ENCODE results near the gene THEMIS2. TPM values are rescaled to one million over a fixed set of nuclear protein-coding genes. Genes with fewer than 3 reads are reported as not detected.

THEMIS2 gene
- total RNA-seq, 2 donors from 2014 or later, result 6.8 to 12.6 TPM

GRCh38 chr1:27831568-27832410 is 40.6 kb upstream of the THEMIS2 start:
- H3K27ac ChIP-seq, result no peak overlapping the region
- no peaks in the 10 kb centered on the region for H3K27me3 ChIP-seq
- peak overlapping the region in 1 of 2 donors; percentile 94 for H3K9ac ChIP-seq (ENCODE audit: low read depth in 2 of 2, low read length in 2 of 2)
- intact Hi-C loops (cut with DNase I), result no loop called here
- no peaks in the 10 kb centered on the region for H3K9me3 ChIP-seq
- DNase-seq, result no peak
- peak overlapping the region; percentile 100 for H3K4me3 ChIP-seq
- no peak for TF ChIP-seq CTCF (IDR thresholded peaks at IDR 0.05)
- peaks cover 8% of the 10 kb centered on the region for H3K4me1 ChIP-seq
- no peaks in the 10 kb centered on the region for H3K36me3 ChIP-seq

- Histone ChIP-seq H3K36me3 (no peaks in the 10 kb centered on the region), H3K4me3 (no peak overlapping the region), H3K4me1 (peaks cover 8% of the 10 kb centered on the region), H3K27ac (no peak overlapping the region), H3K9ac (ENCODE audit: low read depth in 2 of 2, low read length in 2 of 2) (no peak overlapping the region), H3K9me3 (no peaks in the 10 kb centered on the region), H3K27me3 (no peaks in the 10 kb centered on the region)
- intact Hi-C loops (cut with DNase I), result no loop called here
- DNase-seq, result no peak
- no peak for TF ChIP-seq CTCF (IDR thresholded peaks at IDR 0.05)
Measured at GRCh38 chr1:27832762-27833161, 39.6 kb upstream of the THEMIS2 start.

GRCh38 chr1:27833470-27833869 is 38.9 kb upstream of the THEMIS2 start:
- H3K4me3 ChIP-seq, result no peak overlapping the region
- H3K9ac ChIP-seq (ENCODE audit: low read depth in 2 of 2, low read length in 2 of 2), result no peak overlapping the region
- H3K27ac ChIP-seq, result no peak overlapping the region
- H3K36me3 ChIP-seq, result no peaks in the 10 kb centered on the region
- peaks cover 8% of the 10 kb centered on the region for H3K4me1 ChIP-seq
- no peaks in the 10 kb centered on the region for H3K27me3 ChIP-seq
- intact Hi-C loops (cut with DNase I), result no loop called here
- TF ChIP-seq CTCF (IDR thresholded peaks at IDR 0.05), result no peak
- DNase-seq, result no peak
- H3K9me3 ChIP-seq, result no peaks in the 10 kb centered on the region

- H3K36me3 ChIP-seq, result peaks cover 9% of the 10 kb centered on the region
- intact Hi-C loops (cut with DNase I), result no loop called here
- no peak overlapping the region for H3K27ac ChIP-seq
- H3K4me1 ChIP-seq, result peaks cover 8% of the 10 kb centered on the region
- no peak for DNase-seq
- H3K9ac ChIP-seq (ENCODE audit: low read depth in 2 of 2, low read length in 2 of 2), result no peak overlapping the region
- no peaks in the 10 kb centered on the region for H3K27me3 ChIP-seq
- no peak overlapping the region for H3K4me3 ChIP-seq
- no peaks in the 10 kb centered on the region for H3K9me3 ChIP-seq
- TF ChIP-seq CTCF (IDR thresholded peaks at IDR 0.05), result no peak
Measured at GRCh38 chr1:27835046-27835445, 37.3 kb upstream of the THEMIS2 start.

GRCh38 chr1:27835501-27835900 is 36.8 kb upstream of the THEMIS2 start:
- Histone ChIP-seq H3K27me3 (no peaks in the 10 kb centered on the region), H3K36me3 (peaks cover 9% of the 10 kb centered on the region), H3K27ac (no peak overlapping the region), H3K9ac (ENCODE audit: low read depth in 2 of 2, low read length in 2 of 2) (no peak overlapping the region), H3K9me3 (no peaks in the 10 kb centered on the region), H3K4me1 (peaks cover 8% of the 10 kb centered on the region), H3K4me3 (no peak overlapping the region)
- no peak for TF ChIP-seq CTCF (IDR thresholded peaks at IDR 0.05)
- intact Hi-C loops (cut with DNase I), result no loop called here
- no peak for DNase-seq
